HCT116 (cell line): ENCODE data around the gene GRIK4. TPM values are rescaled to one million over a fixed set of nuclear protein-coding genes. Genes with fewer than 3 reads are reported as not detected.
A peak's percentile ranks its signal among the peaks of the same experiment; 100 is the strongest.

Source experiments
- ATAC-seq: fragments of 200-7000 bp; cut with Tn5 transposase; 2 replicates; pipeline ENCODE4 v1.9.1; 2020; ENCODE audit warnings: mild to moderate bottlenecking, moderate library complexity
- BruUV-seq: library from RNA; stranded (reverse); fragments of 400-500 nt; replicated peaks from 2 replicates; lab custom pipeline; 2021; lab: Mats Ljungman, UMichigan
- CTCF ChIA-PET: fragments of 300-600 bp; sonication (Branson Sonifier 250); formaldehyde crosslinking; loops from one replicate; lab custom pipeline; 2021; ENCODE audit warnings: antibody characterized with exemption; lab: Charles Lee
- POLR2A ChIA-PET: fragments of 300-600, 350-600 bp; sonication (Branson Sonifier 250); formaldehyde crosslinking; loops from one replicate; lab custom pipeline; 2021; ENCODE audit warnings: antibody characterized with exemption; lab: Charles Lee
- RAD21 ChIA-PET, 2 experiments: fragments of 300-600 bp; sonication (Branson Sonifier 250); formaldehyde crosslinking; loops; one replicate each; lab custom pipeline; 2023; ENCODE audit warnings: low total read pairs in 2 of 2; ENCODE audit not compliant: uncharacterized antibody in 2 of 2, unreplicated experiment in 2 of 2, low non-redundant PET in 1 of 2; lab: Charles Lee
- DNase-seq: peaks from one replicate; pipeline ENCODE4 v3.0.0-alpha.2; 2010; ENCODE audit warnings: low read depth, low spot score
- H2AFZ ChIP-seq: fragments of 200-600 bp; shearing (Covaris generic), sonication (generic); 2 replicates; pipeline ENCODE4 v1.6.1; 2017; ENCODE audit warnings: low read depth, mixed run types, mixed read lengths, antibody characterized with exemption, low read length; ENCODE audit not compliant: poor library complexity, severe bottlenecking
- H3K27ac ChIP-seq: 2 replicates; pipeline ENCODE4 v1.5.1; 2012; ENCODE audit warnings: low read depth, low read length
- H3K27me3 ChIP-seq: fragments of 200-600 bp; sonication (generic); 2 replicates; pipeline ENCODE4 v1.6.1; 2016; ENCODE audit warnings: mixed run types, low read length, mixed read lengths; ENCODE audit not compliant: insufficient read depth
- H3K36me3 ChIP-seq, 2 experiments: fragments of 200-500 bp in 1 of 2; fragments of 200-600 bp in 1 of 2; sonication (Bioruptor generic) in 1 of 2; sonication (generic) in 1 of 2; 2 replicates each; pipeline versions ENCODE4 v1.5.1 to v1.6.1; 2014 to 2016; ENCODE audit warnings: low read length in 2 of 2, inconsistent platforms in 1 of 2, mixed read lengths in 1 of 2, mixed run types in 1 of 2; ENCODE audit not compliant: insufficient read depth in 2 of 2, control insufficient read depth in 1 of 2
- H3K4me1 ChIP-seq, 2 experiments: fragments of 200-600 bp in 1 of 2; sonication (generic) in 1 of 2; 2 replicates each; pipeline versions ENCODE4 v1.5.1 to v1.6.1; 2012 to 2017; ENCODE audit warnings: low read length in 2 of 2, inconsistent platforms in 1 of 2, mild to moderate bottlenecking in 1 of 2, mixed read lengths in 1 of 2, mixed run types in 1 of 2, moderate library complexity in 1 of 2; ENCODE audit not compliant: insufficient read depth in 2 of 2, control insufficient read depth in 1 of 2
- H3K4me2 ChIP-seq: fragments of 200-600 bp; sonication (generic); 2 replicates; pipeline ENCODE4 v1.6.1; 2017; ENCODE audit warnings: mixed run types, low read length, mixed read lengths
- H3K4me3 ChIP-seq, 2 experiments: fragments of 200-600 bp in 1 of 2; sonication (generic) in 1 of 2; replicated peaks in 1 of 2; 2 replicates each; pipeline ENCODE4 v1.5.1; 2011 to 2016; ENCODE audit warnings: low read length in 2 of 2, control low read depth in 1 of 2, low read depth in 1 of 2, mild to moderate bottlenecking in 1 of 2, mixed read lengths in 1 of 2, mixed run types in 1 of 2
- H3K79me2 ChIP-seq: fragments of 200-600 bp; sonication (generic); 2 replicates; pipeline ENCODE4 v1.6.1; 2017; ENCODE audit warnings: mild to moderate bottlenecking, mixed run types, low read length, moderate library complexity, mixed read lengths; ENCODE audit not compliant: insufficient read depth
- H3K9ac ChIP-seq: fragments of 200-600 bp; sonication (generic); 2 replicates; pipeline ENCODE4 v1.6.1; 2016; ENCODE audit warnings: low read length, mixed read lengths
- H3K9me2 ChIP-seq: fragments of 200-600 bp; sonication (generic), shearing (Covaris generic); 2 replicates; pipeline ENCODE4 v1.6.1; 2017; ENCODE audit warnings: mixed run types, mild to moderate bottlenecking, moderate library complexity; ENCODE audit not compliant: insufficient read depth
- H3K9me3 ChIP-seq, 2 experiments: fragments of 200-500 bp in 1 of 2; fragments of 200-600 bp in 1 of 2; sonication (Bioruptor generic) in 1 of 2; sonication (generic) in 1 of 2; 2 replicates each; pipeline ENCODE4 v1.6.1; 2014 to 2017; ENCODE audit warnings: low read length in 2 of 2, mixed read lengths in 2 of 2, inconsistent platforms in 1 of 2, low read depth in 1 of 2, mild to moderate bottlenecking in 1 of 2, mixed run types in 1 of 2, moderate library complexity in 1 of 2; ENCODE audit not compliant: control insufficient read depth in 1 of 2, insufficient read depth in 1 of 2
- H4K20me1 ChIP-seq: fragments of 200-600 bp; sonication (generic), shearing (Covaris generic); 2 replicates; pipeline ENCODE4 v1.6.1; 2017; ENCODE audit warnings: mixed run types, mild to moderate bottlenecking, moderate library complexity; ENCODE audit not compliant: insufficient read depth
- CBX3 ChIP-seq: IDR thresholded peaks from 2 replicates; pipeline ENCODE4 v1.6.1; 2012; ENCODE audit warnings: low read depth
- CEBPB ChIP-seq: IDR thresholded peaks from 2 replicates; pipeline ENCODE4 v1.6.1; 2012; ENCODE audit warnings: low read depth
- JUND ChIP-seq: IDR thresholded peaks from 2 replicates; pipeline ENCODE4 v1.6.1; 2012
- POLR2AphosphoS5 ChIP-seq: IDR thresholded peaks from 2 replicates; pipeline ENCODE4 v1.6.1; 2011; ENCODE audit warnings: mild to moderate bottlenecking, low read depth, low read length, moderate library complexity
- RAD21 ChIP-seq: IDR thresholded peaks from 2 replicates; pipeline ENCODE4 v1.6.1; 2012; ENCODE audit warnings: low read depth, mild to moderate bottlenecking
- SRF ChIP-seq: IDR thresholded peaks from 2 replicates; pipeline ENCODE4 v1.6.1; 2012; ENCODE audit warnings: low read depth
- TCF7L2 ChIP-seq: IDR thresholded peaks from 2 replicates; pipeline ENCODE4 v1.7.0; 2011; ENCODE audit warnings: borderline replicate concordance, inconsistent platforms; ENCODE audit not compliant: insufficient read depth, insufficient read length; ENCODE audit errors: extremely low read depth
- ZFX ChIP-seq: fragments of 450-650 bp; IDR thresholded peaks from 2 replicates; pipeline ENCODE4 v1.6.1; 2017
- intact Hi-C: fragments of 100-400 bp; cut with micrococcal nuclease; formaldehyde crosslinking; loops from 2 replicates; pipeline ENCODE4 v1.10.0; 2022
- total RNA-seq: library from RNA; stranded (reverse); gene quantifications from one replicate; pipeline ENCODE4 v1.2.1, GENCODE V29; 2021; ENCODE audit not compliant: unreplicated experiment
- TF ChIP-seq, protein P1 (sequence below): IDR thresholded peaks from 2 replicates; pipeline ENCODE4 v1.6.1; 2012; ENCODE audit warnings: low read depth
- TF ChIP-seq, protein P2 (sequence below): IDR thresholded peaks from 2 replicates; pipeline ENCODE4 v1.6.1; 2012
- TF ChIP-seq, protein P3 (sequence below), 3 experiments: fragments of 200-600 bp in 1 of 3; sonication (generic) in 1 of 3; IDR thresholded peaks in 2 of 3; conservative IDR thresholded peaks in 1 of 3; 2 replicates each; pipeline ENCODE4 v1.5.1; 2012 to 2017; ENCODE audit warnings: low read depth in 2 of 3, low read length in 2 of 3, antibody characterized with exemption in 1 of 3, borderline replicate concordance in 1 of 3, control low read depth in 1 of 3, mild to moderate bottlenecking in 1 of 3, mixed read lengths in 1 of 3, mixed run types in 1 of 3, moderate library complexity in 1 of 3; ENCODE audit not compliant: insufficient read depth in 1 of 3

The GRIK4 gene
- total RNA-seq, 1 experiment from 2014 or later, result 0.52 TPM

DNA sequence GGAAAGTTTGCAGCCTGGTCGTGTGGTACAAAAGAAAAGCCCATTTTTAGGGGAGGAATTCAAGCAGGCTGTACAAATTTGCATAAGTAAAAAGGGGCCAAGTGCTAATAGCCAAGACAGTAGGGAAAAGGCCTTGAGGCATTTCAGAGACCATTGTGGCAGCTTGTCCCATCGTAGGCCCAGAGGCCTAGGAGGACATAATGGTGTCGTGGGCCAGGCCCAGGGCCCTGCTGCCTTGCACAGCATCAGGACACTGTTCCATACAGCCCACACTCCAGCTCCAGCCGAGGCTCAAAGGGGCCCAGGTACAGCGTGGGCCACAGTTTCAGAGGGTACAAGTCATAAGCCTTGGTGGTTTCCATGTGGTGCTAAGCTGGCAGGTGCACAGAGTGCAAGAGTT, 106.9 kb downstream of the GRIK4 start:
- Histone ChIP-seq H2AFZ (no peak overlapping the region), H3K4me1 (peaks cover under 1 to 4% of the 10 kb centered on the region in 2 experiments; a peak in 3 of 4 replicates), H3K4me3 (no peak overlapping the region), H4K20me1 (no peaks in the 10 kb centered on the region), H3K9me2 (no peaks in the 10 kb centered on the region), H3K4me2 (no peak overlapping the region), H3K36me3 (no peaks in the 10 kb centered on the region), H3K9ac (no peak overlapping the region), H3K79me2 (no peaks in the 10 kb centered on the region), H3K27ac (no peak overlapping the region), H3K9me3 (peaks cover 0 to 6% of the 10 kb centered on the region in 2 experiments; a peak in 2 of 4 replicates), H3K27me3 (no peaks in the 10 kb centered on the region)
- DNase-seq (no peak), ATAC-seq (no peak)
- TF ChIP-seq, protein P1, sequence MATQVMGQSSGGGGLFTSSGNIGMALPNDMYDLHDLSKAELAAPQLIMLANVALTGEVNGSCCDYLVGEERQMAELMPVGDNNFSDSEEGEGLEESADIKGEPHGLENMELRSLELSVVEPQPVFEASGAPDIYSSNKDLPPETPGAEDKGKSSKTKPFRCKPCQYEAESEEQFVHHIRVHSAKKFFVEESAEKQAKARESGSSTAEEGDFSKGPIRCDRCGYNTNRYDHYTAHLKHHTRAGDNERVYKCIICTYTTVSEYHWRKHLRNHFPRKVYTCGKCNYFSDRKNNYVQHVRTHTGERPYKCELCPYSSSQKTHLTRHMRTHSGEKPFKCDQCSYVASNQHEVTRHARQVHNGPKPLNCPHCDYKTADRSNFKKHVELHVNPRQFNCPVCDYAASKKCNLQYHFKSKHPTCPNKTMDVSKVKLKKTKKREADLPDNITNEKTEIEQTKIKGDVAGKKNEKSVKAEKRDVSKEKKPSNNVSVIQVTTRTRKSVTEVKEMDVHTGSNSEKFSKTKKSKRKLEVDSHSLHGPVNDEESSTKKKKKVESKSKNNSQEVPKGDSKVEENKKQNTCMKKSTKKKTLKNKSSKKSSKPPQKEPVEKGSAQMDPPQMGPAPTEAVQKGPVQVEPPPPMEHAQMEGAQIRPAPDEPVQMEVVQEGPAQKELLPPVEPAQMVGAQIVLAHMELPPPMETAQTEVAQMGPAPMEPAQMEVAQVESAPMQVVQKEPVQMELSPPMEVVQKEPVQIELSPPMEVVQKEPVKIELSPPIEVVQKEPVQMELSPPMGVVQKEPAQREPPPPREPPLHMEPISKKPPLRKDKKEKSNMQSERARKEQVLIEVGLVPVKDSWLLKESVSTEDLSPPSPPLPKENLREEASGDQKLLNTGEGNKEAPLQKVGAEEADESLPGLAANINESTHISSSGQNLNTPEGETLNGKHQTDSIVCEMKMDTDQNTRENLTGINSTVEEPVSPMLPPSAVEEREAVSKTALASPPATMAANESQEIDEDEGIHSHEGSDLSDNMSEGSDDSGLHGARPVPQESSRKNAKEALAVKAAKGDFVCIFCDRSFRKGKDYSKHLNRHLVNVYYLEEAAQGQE, result no peak
- TF ChIP-seq CEBPB (no peak), CBX3 (no peak), JUND (no peak), ZFX (no peak)
- no TSS peak for BruUV-seq
- ChIA-PET POLR2A (no interaction called here), RAD21 (no interaction called here), CTCF (no interaction called here)
- intact Hi-C loops, result no loop called here

DNA sequence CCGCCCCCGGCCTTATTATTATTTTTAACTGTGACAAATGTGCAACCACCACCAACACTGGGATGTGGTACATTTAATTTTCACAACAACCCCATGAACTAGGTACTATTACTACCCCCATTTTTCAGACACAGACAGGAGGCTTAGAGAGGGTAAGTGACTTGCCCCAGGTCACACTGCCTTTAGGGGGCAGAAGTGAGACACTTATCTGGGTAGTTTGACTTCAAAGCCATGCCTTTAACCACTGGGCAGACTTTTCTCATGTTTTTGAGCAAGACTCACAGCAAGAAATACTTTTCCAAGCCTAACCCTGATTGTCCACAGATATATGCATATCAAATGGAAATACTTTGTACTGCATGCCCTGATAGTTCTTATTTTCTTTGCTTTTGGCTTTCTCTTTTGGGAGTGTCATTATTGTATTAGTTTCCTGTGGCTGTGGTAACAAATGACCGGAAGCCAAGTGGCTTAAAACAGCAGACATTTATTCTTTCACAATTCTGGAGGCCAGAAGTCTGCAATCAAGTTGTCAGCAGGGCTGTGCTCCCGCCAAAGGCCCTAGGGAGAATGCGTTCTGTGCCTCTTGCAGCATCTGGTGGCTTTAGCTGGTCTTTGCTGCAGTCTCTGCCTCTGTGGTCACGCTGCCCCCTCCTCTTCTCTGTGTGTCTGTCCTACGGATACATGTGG, 110.8 kb downstream of the GRIK4 start:
- TF ChIP-seq TCF7L2 (peak; percentile 40), SRF (no peak), RAD21 (peak; percentile 40; the same call in 1 of the 2 replicates), POLR2AphosphoS5 (no peak)
- TF ChIP-seq, protein P2, sequence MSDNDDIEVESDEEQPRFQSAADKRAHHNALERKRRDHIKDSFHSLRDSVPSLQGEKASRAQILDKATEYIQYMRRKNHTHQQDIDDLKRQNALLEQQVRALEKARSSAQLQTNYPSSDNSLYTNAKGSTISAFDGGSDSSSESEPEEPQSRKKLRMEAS, result no peak
- TF ChIP-seq, protein P3, sequence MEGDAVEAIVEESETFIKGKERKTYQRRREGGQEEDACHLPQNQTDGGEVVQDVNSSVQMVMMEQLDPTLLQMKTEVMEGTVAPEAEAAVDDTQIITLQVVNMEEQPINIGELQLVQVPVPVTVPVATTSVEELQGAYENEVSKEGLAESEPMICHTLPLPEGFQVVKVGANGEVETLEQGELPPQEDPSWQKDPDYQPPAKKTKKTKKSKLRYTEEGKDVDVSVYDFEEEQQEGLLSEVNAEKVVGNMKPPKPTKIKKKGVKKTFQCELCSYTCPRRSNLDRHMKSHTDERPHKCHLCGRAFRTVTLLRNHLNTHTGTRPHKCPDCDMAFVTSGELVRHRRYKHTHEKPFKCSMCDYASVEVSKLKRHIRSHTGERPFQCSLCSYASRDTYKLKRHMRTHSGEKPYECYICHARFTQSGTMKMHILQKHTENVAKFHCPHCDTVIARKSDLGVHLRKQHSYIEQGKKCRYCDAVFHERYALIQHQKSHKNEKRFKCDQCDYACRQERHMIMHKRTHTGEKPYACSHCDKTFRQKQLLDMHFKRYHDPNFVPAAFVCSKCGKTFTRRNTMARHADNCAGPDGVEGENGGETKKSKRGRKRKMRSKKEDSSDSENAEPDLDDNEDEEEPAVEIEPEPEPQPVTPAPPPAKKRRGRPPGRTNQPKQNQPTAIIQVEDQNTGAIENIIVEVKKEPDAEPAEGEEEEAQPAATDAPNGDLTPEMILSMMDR (IDR thresholded peaks at IDR 0.05 in 2 of 3, conservative IDR thresholded peaks at IDR 0.05 in 1 of 3; ENCODE audit: borderline replicate concordance in 1 of 3, insufficient read depth in 1 of 3, low read depth in 2 of 3, low read length in 2 of 3), result peak; percentile 34 to 68 (median 56); a peak in 5 of 6 replicates

More for the DNA sequence above, 110.8 kb downstream of the GRIK4 start:
- peak; percentile 69; the same call in 1 of the 2 replicates for ATAC-seq
- DNase-seq, result no peak
- H3K9me3 ChIP-seq, result peaks cover 0 to 6% of the 10 kb centered on the region in 2 experiments; a peak in 2 of 4 replicates
- no peaks in the 10 kb centered on the region for H3K36me3 ChIP-seq
- H3K9me2 ChIP-seq, result no peaks in the 10 kb centered on the region
- H2AFZ ChIP-seq, result no peak overlapping the region
- no peak overlapping the region for H3K4me3 ChIP-seq
- no peak overlapping the region for H3K27ac ChIP-seq
- BruUV-seq, result no TSS peak
- RAD21 ChIA-PET, result no interaction called here
- no peak overlapping the region for H3K4me2 ChIP-seq
- H3K9ac ChIP-seq, result no peak overlapping the region
- intact Hi-C loops, result no loop called here
- peaks cover 4 to 6% of the 10 kb centered on the region in 2 experiments; a peak in 1 of 4 replicates for H3K4me1 ChIP-seq
- no peaks in the 10 kb centered on the region for H3K27me3 ChIP-seq
- no peaks in the 10 kb centered on the region for H4K20me1 ChIP-seq
- POLR2A ChIA-PET, result no interaction called here
- no peaks in the 10 kb centered on the region for H3K79me2 ChIP-seq
- CTCF ChIA-PET, result interaction anchor here (0.8 to 1.3 kb wide), 2 partner anchors 11 to 63 kb away, joined by 3 read pairs; no protein-coding TSS in a partner anchor
